Nephron progenitor cell (in vitro differentiated cells): Measurements from ENCODE around the gene HSPA5.
A peak's percentile ranks its signal among the peaks of the same experiment; 100 is the strongest.

Experiments used
- DNase-seq: peaks from one replicate; pipeline ENCODE4 v3.0.0; 2021
- H3K27ac Mint-ChIP-seq: 2 replicates; pipeline ENCODE4 v1.8.0; 2021; ENCODE audit warnings: mild to moderate bottlenecking, moderate library complexity, mixed read lengths
- H3K27me3 Mint-ChIP-seq: 2 replicates; pipeline ENCODE4 v1.8.0; 2021; ENCODE audit warnings: mild to moderate bottlenecking, low read depth, mixed read lengths; ENCODE audit not compliant: poor library complexity
- H3K36me3 Mint-ChIP-seq: 2 replicates; pipeline ENCODE4 v1.8.0; 2021; ENCODE audit warnings: low read depth, mixed read lengths
- H3K4me1 Mint-ChIP-seq: 2 replicates; pipeline ENCODE4 v1.8.0; 2021; ENCODE audit warnings: mixed read lengths
- H3K4me3 Mint-ChIP-seq: 2 replicates; pipeline ENCODE4 v1.8.0; 2021; ENCODE audit warnings: mild to moderate bottlenecking, moderate library complexity, mixed read lengths
- H3K9me3 Mint-ChIP-seq: 2 replicates; pipeline ENCODE4 v1.8.0; 2021; ENCODE audit warnings: mild to moderate bottlenecking, moderate library complexity, mixed read lengths
- TF ChIP-seq, protein P1 (sequence below): fragments of 200-600 bp; sonication (generic); IDR thresholded peaks from 2 replicates; pipeline ENCODE4 v1.5.0; 2021; ENCODE audit warnings: antibody characterized with exemption

Gene HSPA5

DNA sequence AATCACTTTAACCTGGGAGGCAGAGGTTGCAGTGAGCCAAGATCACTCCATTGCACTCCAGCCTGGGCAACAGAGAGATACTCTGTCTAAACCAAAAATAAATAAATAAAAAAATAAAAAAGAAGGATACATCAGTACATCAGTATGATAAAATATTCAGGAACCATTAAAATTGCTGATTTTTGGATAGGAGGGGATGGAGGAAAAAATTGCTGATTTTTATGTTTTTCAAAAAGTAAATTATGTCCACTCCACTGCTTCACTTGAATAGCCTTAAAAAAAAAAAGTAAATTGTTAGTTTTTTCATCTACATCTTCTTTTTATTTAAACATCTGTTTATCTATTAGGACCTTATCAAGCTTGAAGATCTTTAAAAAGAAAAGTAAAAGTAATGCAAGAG lies 13.1 kb upstream of the HSPA5 start:
- Mint-ChIP-seq H3K4me1 (peaks cover 5% of the 10 kb centered on the region), H3K36me3 (no peaks in the 10 kb centered on the region), H3K9me3 (no peaks in the 10 kb centered on the region), H3K27ac (no peak overlapping the region), H3K4me3 (no peak overlapping the region), H3K27me3 (peaks cover 4% of the 10 kb centered on the region)
- no peak for DNase-seq
- TF ChIP-seq, protein P1, sequence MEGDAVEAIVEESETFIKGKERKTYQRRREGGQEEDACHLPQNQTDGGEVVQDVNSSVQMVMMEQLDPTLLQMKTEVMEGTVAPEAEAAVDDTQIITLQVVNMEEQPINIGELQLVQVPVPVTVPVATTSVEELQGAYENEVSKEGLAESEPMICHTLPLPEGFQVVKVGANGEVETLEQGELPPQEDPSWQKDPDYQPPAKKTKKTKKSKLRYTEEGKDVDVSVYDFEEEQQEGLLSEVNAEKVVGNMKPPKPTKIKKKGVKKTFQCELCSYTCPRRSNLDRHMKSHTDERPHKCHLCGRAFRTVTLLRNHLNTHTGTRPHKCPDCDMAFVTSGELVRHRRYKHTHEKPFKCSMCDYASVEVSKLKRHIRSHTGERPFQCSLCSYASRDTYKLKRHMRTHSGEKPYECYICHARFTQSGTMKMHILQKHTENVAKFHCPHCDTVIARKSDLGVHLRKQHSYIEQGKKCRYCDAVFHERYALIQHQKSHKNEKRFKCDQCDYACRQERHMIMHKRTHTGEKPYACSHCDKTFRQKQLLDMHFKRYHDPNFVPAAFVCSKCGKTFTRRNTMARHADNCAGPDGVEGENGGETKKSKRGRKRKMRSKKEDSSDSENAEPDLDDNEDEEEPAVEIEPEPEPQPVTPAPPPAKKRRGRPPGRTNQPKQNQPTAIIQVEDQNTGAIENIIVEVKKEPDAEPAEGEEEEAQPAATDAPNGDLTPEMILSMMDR, result no peak

DNA sequence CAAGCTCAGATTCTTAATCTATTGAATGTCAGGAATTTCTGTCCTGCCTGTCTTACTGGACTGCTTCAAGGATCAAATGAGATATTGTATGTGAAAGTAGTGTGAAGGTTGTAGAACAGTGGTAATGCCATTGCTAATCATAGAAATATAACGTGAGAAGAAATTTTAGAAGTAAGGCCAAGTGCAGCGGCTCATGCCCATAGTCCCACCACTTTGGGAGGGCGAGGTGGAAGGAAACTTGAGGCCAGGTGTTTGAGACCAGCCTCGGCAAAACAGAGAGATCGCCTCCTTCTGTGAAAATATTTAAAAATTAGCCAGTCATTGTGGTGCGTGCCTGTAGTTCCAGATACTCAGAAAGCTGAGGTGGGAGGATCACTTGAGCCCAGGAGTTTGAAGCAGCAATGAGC lies 5.1 kb upstream of the HSPA5 start:
- no peak overlapping the region for H3K27ac Mint-ChIP-seq
- H3K36me3 Mint-ChIP-seq, result no peaks in the 10 kb centered on the region
- H3K4me1 Mint-ChIP-seq, result peaks cover 6% of the 10 kb centered on the region
- no peak for DNase-seq
- H3K4me3 Mint-ChIP-seq, result no peak overlapping the region
- peaks cover 2% of the 10 kb centered on the region for H3K27me3 Mint-ChIP-seq
- H3K9me3 Mint-ChIP-seq, result no peaks in the 10 kb centered on the region
- TF ChIP-seq, protein P1, result no peak

GRCh38 chr9:125243792-125244260 lies 2.7 kb upstream of the HSPA5 start:
- Mint-ChIP-seq H3K4me1 (peaks cover 16% of the 10 kb centered on the region), H3K27ac (peak overlapping the region; percentile 66), H3K9me3 (no peaks in the 10 kb centered on the region), H3K36me3 (peaks cover 20% of the 10 kb centered on the region), H3K4me3 (peak overlapping the region; percentile 62), H3K27me3 (peaks cover 6% of the 10 kb centered on the region)
- TF ChIP-seq, protein P1, result no peak
- no peak for DNase-seq

DNA sequence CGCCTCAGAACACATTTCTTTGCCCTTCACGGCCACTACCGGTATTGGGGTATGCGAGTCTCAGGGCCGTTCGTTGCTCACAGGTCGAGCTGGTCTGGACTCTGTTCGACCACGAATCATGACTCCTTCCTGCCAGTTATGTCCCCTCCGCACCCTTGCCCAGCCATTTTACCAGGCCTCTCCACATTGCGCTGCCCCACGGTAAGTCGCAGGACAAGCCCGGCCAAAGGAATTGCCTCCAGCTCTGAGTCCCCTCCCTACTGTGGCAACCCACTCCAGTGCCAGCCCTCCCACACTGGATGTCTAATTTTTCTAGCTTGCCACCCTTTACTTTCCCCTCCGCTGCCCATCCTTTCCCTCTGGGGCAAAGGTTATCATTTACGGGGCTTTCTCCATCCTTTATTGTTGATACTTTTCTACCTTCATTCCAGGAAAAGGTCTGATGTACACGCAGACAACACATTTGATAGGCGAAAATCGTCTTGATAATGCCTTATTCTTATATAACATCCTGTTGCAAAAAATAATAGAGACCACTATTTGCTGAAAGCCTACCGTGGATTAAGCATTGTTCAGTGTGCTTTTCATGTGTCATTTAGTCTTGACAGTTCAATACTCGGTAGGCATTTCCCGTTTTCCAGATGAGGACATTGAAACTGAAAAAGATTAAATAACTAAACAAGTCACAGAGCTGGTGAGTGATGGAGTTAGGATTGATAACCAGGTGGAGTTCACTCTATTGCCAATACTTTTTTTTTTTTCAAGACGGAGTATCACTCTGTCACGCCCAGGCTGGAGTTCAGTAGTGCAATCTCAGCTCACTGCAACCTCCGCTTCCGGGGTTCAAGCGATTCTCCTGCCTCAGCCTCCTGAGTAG lies 958 bp upstream of the HSPA5 start:
- Mint-ChIP-seq H3K4me3 (peak overlapping the region; percentile 94), H3K9me3 (no peaks in the 10 kb centered on the region), H3K4me1 (peaks cover 34% of the 10 kb centered on the region), H3K36me3 (peaks cover 38% of the 10 kb centered on the region), H3K27ac (peak overlapping the region; percentile 99), H3K27me3 (peaks cover 6% of the 10 kb centered on the region)
- TF ChIP-seq, protein P1, result no peak
- DNase-seq, result no peak

GRCh38 chr9:125240649-125240999 lies 519 bp downstream of the HSPA5 start:
- peaks cover 48% of the 10 kb centered on the region for H3K4me1 Mint-ChIP-seq
- no peak for DNase-seq

More at GRCh38 chr9:125240649-125240999, 519 bp downstream of the HSPA5 start:
- H3K36me3 Mint-ChIP-seq, result peaks cover 52% of the 10 kb centered on the region
- TF ChIP-seq, protein P1, result no peak
- no peaks in the 10 kb centered on the region for H3K9me3 Mint-ChIP-seq
- H3K27me3 Mint-ChIP-seq, result peaks cover 6% of the 10 kb centered on the region
- peak overlapping the region; percentile 94 for H3K4me3 Mint-ChIP-seq
- peak overlapping the region; percentile 99 for H3K27ac Mint-ChIP-seq
